H9 (cell line): ENCODE data around the gene CHIT1. TPM values are rescaled to one million over a fixed set of nuclear protein-coding genes. Genes with fewer than 3 reads are reported as not detected.

Experiments used
- DNase-seq: peaks from one replicate; pipeline ENCODE4 v3.0.0-alpha.2; 2017
- H2AFZ ChIP-seq: one replicate; pipeline ENCODE4 v1.6.1; 2013; ENCODE audit warnings: mild to moderate bottlenecking, low read length, control low read depth, moderate library complexity
- H2AK5ac ChIP-seq: 2 replicates; pipeline ENCODE4 v1.6.1; 2013; ENCODE audit warnings: low read length, control low read depth, mixed read lengths; ENCODE audit not compliant: insufficient read length
- H2BK120ac ChIP-seq: one replicate; pipeline ENCODE4 v1.6.1; 2013; ENCODE audit warnings: low read depth, mild to moderate bottlenecking, low read length, control low read depth, inconsistent platforms; ENCODE audit not compliant: poor library complexity, severe bottlenecking
- H2BK12ac ChIP-seq: 2 replicates; pipeline ENCODE4 v1.6.1; 2013; ENCODE audit warnings: low read length, control low read depth, mixed read lengths, low read depth; ENCODE audit not compliant: insufficient read length
- H2BK15ac ChIP-seq: 2 replicates; pipeline ENCODE4 v1.6.1; 2013; ENCODE audit warnings: low read depth, low read length, control low read depth
- H2BK20ac ChIP-seq: one replicate; pipeline ENCODE4 v1.6.1; 2013; ENCODE audit warnings: low read depth, mild to moderate bottlenecking, low read length, control low read depth, inconsistent platforms; ENCODE audit not compliant: poor library complexity, severe bottlenecking
- H2BK5ac ChIP-seq: 2 replicates; pipeline ENCODE4 v1.6.1; 2013; ENCODE audit warnings: low read length, control low read depth, mixed read lengths; ENCODE audit not compliant: insufficient read length
- H3K14ac ChIP-seq: 2 replicates; pipeline ENCODE4 v1.6.1; 2013; ENCODE audit warnings: low read length, control low read depth; ENCODE audit not compliant: insufficient read depth
- H3K18ac ChIP-seq: 2 replicates; pipeline ENCODE4 v1.6.1; 2013; ENCODE audit warnings: low read depth, mild to moderate bottlenecking, mixed read lengths, low read length, control low read depth; ENCODE audit not compliant: insufficient read length
- H3K23ac ChIP-seq: 2 replicates; pipeline ENCODE4 v1.6.1; 2013; ENCODE audit warnings: low read length, control low read depth, mixed read lengths, low read depth; ENCODE audit not compliant: insufficient read length
- H3K23me2 ChIP-seq: 2 replicates; pipeline ENCODE4 v1.6.1; 2013; ENCODE audit warnings: low read depth, mild to moderate bottlenecking, mixed read lengths, low read length, control low read depth; ENCODE audit not compliant: insufficient read length, poor library complexity, severe bottlenecking
- H3K27ac ChIP-seq: 2 replicates; pipeline ENCODE4 v1.5.1; 2013; ENCODE audit warnings: low read length, control low read depth, mixed read lengths, low read depth; ENCODE audit not compliant: insufficient read length
- H3K27me3 ChIP-seq: 2 replicates; pipeline ENCODE4 v1.6.1; 2013; ENCODE audit warnings: low read length, control low read depth, inconsistent platforms; ENCODE audit not compliant: insufficient read depth
- H3K4ac ChIP-seq: 2 replicates; pipeline ENCODE4 v1.6.1; 2013; ENCODE audit warnings: low read depth, mild to moderate bottlenecking, control low read depth, inconsistent platforms, low read length, moderate library complexity
- H3K4me1 ChIP-seq: 2 replicates; pipeline ENCODE4 v1.6.1; 2013; ENCODE audit warnings: low read length, control low read depth, inconsistent platforms; ENCODE audit not compliant: insufficient read depth
- H3K4me2 ChIP-seq: 2 replicates; pipeline ENCODE4 v1.6.1; 2013; ENCODE audit warnings: low read length, control low read depth, mixed read lengths; ENCODE audit not compliant: insufficient read length, insufficient read depth
- H3K56ac ChIP-seq: 2 replicates; pipeline ENCODE4 v1.6.1; 2013; ENCODE audit warnings: low read depth, mild to moderate bottlenecking, mixed read lengths, low read length, control low read depth; ENCODE audit not compliant: insufficient read length
- H3K79me1 ChIP-seq: 2 replicates; pipeline ENCODE4 v1.6.1; 2013; ENCODE audit warnings: low read depth, mild to moderate bottlenecking, moderate library complexity, low read length, control low read depth, inconsistent platforms; ENCODE audit not compliant: insufficient read depth, poor library complexity, severe bottlenecking
- H3K79me2 ChIP-seq: 2 replicates; pipeline ENCODE4 v1.6.1; 2013; ENCODE audit warnings: low read length, control low read depth, inconsistent platforms; ENCODE audit not compliant: insufficient read depth
- H3K9ac ChIP-seq: 2 replicates; pipeline ENCODE4 v1.6.1; 2013; ENCODE audit warnings: low read length, control low read depth, mixed read lengths; ENCODE audit not compliant: insufficient read length; ENCODE audit errors: extremely low read depth
- H3K9me3 ChIP-seq: one replicate; pipeline ENCODE4 v1.6.1; 2013; ENCODE audit warnings: low read depth, low read length, inconsistent platforms; ENCODE audit not compliant: control insufficient read depth
- H3T11ph ChIP-seq: one replicate; pipeline ENCODE4 v1.6.1; 2013; ENCODE audit warnings: mild to moderate bottlenecking, low read length, control low read depth, inconsistent platforms
- H4K20me1 ChIP-seq: one replicate; pipeline ENCODE4 v1.6.1; 2013; ENCODE audit not compliant: control insufficient read depth, insufficient read length, insufficient read depth
- H4K5ac ChIP-seq: 2 replicates; pipeline ENCODE4 v1.6.1; 2013; ENCODE audit warnings: low read depth, mild to moderate bottlenecking, mixed read lengths, low read length, control low read depth; ENCODE audit not compliant: insufficient read length
- H4K8ac ChIP-seq: replicated peaks from 2 replicates; pipeline ENCODE4 v1.6.1; 2013; ENCODE audit warnings: low read length, control low read depth, mixed read lengths, low read depth; ENCODE audit not compliant: insufficient read length
- H4K91ac ChIP-seq: 2 replicates; pipeline ENCODE4 v1.6.1; 2013; ENCODE audit warnings: low read depth, mild to moderate bottlenecking, moderate library complexity, mixed read lengths, low read length, control low read depth; ENCODE audit not compliant: insufficient read length
- H3K27ac Mint-ChIP-seq, 3 experiments: 2 replicates in 2 of 3; 3 replicates in 1 of 3; pipeline ENCODE4 v1.8.0; 2020 to 2021; ENCODE audit warnings: mixed read lengths in 3 of 3, mild to moderate bottlenecking in 1 of 3, moderate library complexity in 1 of 3
- H3K27me3 Mint-ChIP-seq: 2 replicates; pipeline ENCODE4 v1.8.0; 2021; ENCODE audit warnings: low read depth, mild to moderate bottlenecking, moderate library complexity, mixed read lengths
- H3K36me3 Mint-ChIP-seq, 3 experiments: 2 replicates in 2 of 3; 3 replicates in 1 of 3; pipeline ENCODE4 v1.8.0; 2020 to 2021; ENCODE audit warnings: low read depth in 3 of 3, mixed read lengths in 3 of 3; ENCODE audit not compliant: insufficient read depth in 1 of 3
- H3K4me1 Mint-ChIP-seq, 2 experiments: 2 replicates each; pipeline ENCODE4 v1.8.0; 2020; ENCODE audit warnings: mixed read lengths in 2 of 2
- H3K4me3 Mint-ChIP-seq, 2 experiments: 2 replicates in 1 of 2; 3 replicates in 1 of 2; pipeline ENCODE4 v1.8.0; 2020 to 2021; ENCODE audit warnings: mild to moderate bottlenecking in 2 of 2, mixed read lengths in 2 of 2, moderate library complexity in 1 of 2
- H3K9me3 Mint-ChIP-seq, 2 experiments: 2 replicates in 1 of 2; 3 replicates in 1 of 2; pipeline ENCODE4 v1.8.0; 2020; ENCODE audit warnings: mild to moderate bottlenecking in 2 of 2, mixed read lengths in 2 of 2, moderate library complexity in 1 of 2
- WGBS: extraction: QIAGEN DNeasy Blood & Tissue Kit; methylation state at CpG from one replicate; pipeline ENCODE4 v1.1.7; 2013; ENCODE audit warnings: missing lambda C conversion rate, low lambda C conversion rate, mixed read lengths; ENCODE audit not compliant: insufficient read length; ENCODE audit errors: extremely low coverage; 5-methylcytosine and 5-hydroxymethylcytosine counted together
- total RNA-seq: library from RNA; stranded (reverse); gene quantifications from 2 replicates; pipeline ENCODE4 v1.2.1, GENCODE V29; 2021
- TF ChIP-seq, protein P1 (sequence below): fragments of 200-600 bp; sonication (generic); conservative IDR thresholded peaks from 3 replicates; pipeline ENCODE4 v1.8.0; 2021; ENCODE audit warnings: antibody characterized with exemption, mild to moderate bottlenecking

The CHIT1 gene
- total RNA-seq, 1 experiment from 2014 or later: not detected

DNA sequence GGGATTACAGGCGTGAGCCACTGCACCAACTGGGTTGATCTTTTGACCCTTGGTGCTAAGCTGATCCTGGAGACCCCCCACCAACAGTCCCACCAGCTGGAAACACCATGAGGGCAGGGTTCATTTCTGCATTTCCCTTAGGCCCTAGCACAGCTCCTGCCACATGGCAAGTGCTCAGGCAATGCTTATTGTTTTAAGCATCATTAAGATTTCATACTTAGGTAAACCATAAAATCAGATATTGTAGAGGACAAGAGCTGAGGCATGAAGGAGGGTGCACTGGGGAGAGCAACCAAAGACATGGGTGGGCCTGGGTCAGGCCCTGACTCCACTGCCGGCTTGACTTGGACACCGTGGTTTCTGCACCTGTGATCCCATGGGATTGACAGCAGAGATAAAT, 17.7 kb downstream of the CHIT1 start:
- Histone ChIP-seq H3K4me1 (no peaks in the 10 kb centered on the region), H3K23ac (no peak overlapping the region), H2BK120ac (no peak overlapping the region), H2BK5ac (no peak overlapping the region), H4K91ac (no peak overlapping the region), H2BK15ac (no peak overlapping the region), H3K23me2 (no peaks in the 10 kb centered on the region), H3K79me2 (no peaks in the 10 kb centered on the region), H3K27me3 (no peaks in the 10 kb centered on the region), H3K56ac (no peak overlapping the region), H3K9me3 (no peaks in the 10 kb centered on the region), H4K20me1 (no peaks in the 10 kb centered on the region), H3K27ac (no peak overlapping the region), H2AK5ac (no peak overlapping the region), H3K9ac (no peak overlapping the region), H3K79me1 (no peaks in the 10 kb centered on the region), H2AFZ (no peak overlapping the region), H3K4me2 (no peak overlapping the region), H3K18ac (no peak overlapping the region), H3K4ac (no peak overlapping the region), H4K5ac (no peak overlapping the region), H3T11ph (no peak overlapping the region), H4K8ac (no peak overlapping the region), H3K14ac (no peak overlapping the region), H2BK20ac (no peak overlapping the region), H2BK12ac (no peak overlapping the region)
- Mint-ChIP-seq H3K4me1 (peaks cover 10 to 17% of the 10 kb centered on the region in 2 experiments), H3K27ac (no peak overlapping the region), H3K27me3 (peaks cover 6% of the 10 kb centered on the region), H3K36me3 (no peaks in the 10 kb centered on the region; a peak in 1 of 7 replicates), H3K4me3 (no peak overlapping the region), H3K9me3 (no peaks in the 10 kb centered on the region)
- no CpG with 5 or more reads among the region's 3 CpGs for WGBS
- DNase-seq: no peak
- TF ChIP-seq, protein P1, sequence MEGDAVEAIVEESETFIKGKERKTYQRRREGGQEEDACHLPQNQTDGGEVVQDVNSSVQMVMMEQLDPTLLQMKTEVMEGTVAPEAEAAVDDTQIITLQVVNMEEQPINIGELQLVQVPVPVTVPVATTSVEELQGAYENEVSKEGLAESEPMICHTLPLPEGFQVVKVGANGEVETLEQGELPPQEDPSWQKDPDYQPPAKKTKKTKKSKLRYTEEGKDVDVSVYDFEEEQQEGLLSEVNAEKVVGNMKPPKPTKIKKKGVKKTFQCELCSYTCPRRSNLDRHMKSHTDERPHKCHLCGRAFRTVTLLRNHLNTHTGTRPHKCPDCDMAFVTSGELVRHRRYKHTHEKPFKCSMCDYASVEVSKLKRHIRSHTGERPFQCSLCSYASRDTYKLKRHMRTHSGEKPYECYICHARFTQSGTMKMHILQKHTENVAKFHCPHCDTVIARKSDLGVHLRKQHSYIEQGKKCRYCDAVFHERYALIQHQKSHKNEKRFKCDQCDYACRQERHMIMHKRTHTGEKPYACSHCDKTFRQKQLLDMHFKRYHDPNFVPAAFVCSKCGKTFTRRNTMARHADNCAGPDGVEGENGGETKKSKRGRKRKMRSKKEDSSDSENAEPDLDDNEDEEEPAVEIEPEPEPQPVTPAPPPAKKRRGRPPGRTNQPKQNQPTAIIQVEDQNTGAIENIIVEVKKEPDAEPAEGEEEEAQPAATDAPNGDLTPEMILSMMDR: no peak
